ENCODE measurements around the gene CAMTA1. TPM values are rescaled to one million over a fixed set of nuclear protein-coding genes. Genes with fewer than 3 reads are reported as not detected.

CAMTA1 gene
- total RNA-seq, 1 donor from 2014 or later: 63.8 TPM

DNA sequence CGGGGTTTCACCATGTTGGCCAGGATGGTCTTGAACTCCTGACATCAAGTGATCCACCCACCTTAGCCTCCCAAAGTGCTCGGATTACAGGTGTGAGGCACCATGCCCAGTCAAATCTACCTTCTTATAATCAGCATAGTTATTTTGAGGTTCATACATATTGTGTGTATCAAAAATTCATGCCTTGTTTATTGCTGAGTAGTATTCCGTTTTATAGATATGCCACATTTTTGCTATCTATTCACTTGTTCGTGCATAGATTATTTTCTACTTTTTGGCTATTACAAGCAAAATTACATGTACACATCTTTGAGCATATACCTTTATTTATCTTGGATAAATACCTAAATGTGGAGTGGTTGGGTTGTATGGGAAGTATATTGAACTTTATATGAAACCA lies 344.9 kb downstream of the CAMTA1 start:
- no peaks in the 10 kb centered on the region for H3K9me3 Mint-ChIP-seq (ENCODE audit: low read depth)
- H3K4me1 Mint-ChIP-seq (ENCODE audit: low read depth): no peaks in the 10 kb centered on the region
- no peak for TF ChIP-seq CTCF (IDR thresholded peaks at IDR 0.05)
- H3K27me3 Mint-ChIP-seq (ENCODE audit: low read depth): no peaks in the 10 kb centered on the region
- no peak overlapping the region for H3K4me3 Mint-ChIP-seq (ENCODE audit: unreplicated experiment)
- no peaks in the 10 kb centered on the region for H3K36me3 Mint-ChIP-seq (ENCODE audit: low read depth)
- H3K27ac Mint-ChIP-seq (ENCODE audit: unreplicated experiment): no peak overlapping the region
- DNase-seq (ENCODE audit: low spot score): no peak

DNA sequence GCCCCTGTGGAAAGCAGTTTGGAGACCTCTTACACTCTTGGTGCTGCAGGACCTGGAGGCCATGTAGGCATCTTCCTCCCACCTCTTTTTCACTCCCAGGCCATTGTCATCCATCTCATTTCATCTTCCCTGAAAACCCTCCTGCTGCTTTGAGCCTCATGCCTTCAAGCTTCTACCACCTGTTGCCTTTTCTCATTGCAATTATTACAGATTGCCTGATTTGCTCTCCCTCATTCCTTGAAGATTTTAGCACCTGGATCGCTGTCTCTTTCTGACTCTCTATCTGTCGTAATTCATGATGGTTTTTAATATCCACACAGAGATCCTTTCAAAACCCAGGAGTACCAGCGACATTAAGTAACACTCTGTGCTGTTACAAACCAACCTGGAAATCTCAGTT lies 350.2 kb downstream of the CAMTA1 start:
- Mint-ChIP-seq H3K36me3 (ENCODE audit: low read depth) (no peaks in the 10 kb centered on the region), H3K4me1 (ENCODE audit: low read depth) (peaks cover 11% of the 10 kb centered on the region), H3K27me3 (ENCODE audit: low read depth) (no peaks in the 10 kb centered on the region), H3K4me3 (ENCODE audit: unreplicated experiment) (no peak overlapping the region), H3K27ac (ENCODE audit: unreplicated experiment) (no peak overlapping the region), H3K9me3 (ENCODE audit: low read depth) (no peaks in the 10 kb centered on the region)
- DNase-seq (ENCODE audit: low spot score): no peak
- no peak for TF ChIP-seq CTCF (IDR thresholded peaks at IDR 0.05)

- Mint-ChIP-seq H3K9me3 (ENCODE audit: low read depth) (no peaks in the 10 kb centered on the region), H3K4me3 (ENCODE audit: unreplicated experiment) (no peak overlapping the region), H3K4me1 (ENCODE audit: low read depth) (peaks cover 11% of the 10 kb centered on the region), H3K36me3 (ENCODE audit: low read depth) (no peaks in the 10 kb centered on the region), H3K27me3 (ENCODE audit: low read depth) (no peaks in the 10 kb centered on the region), H3K27ac (ENCODE audit: unreplicated experiment) (no peak overlapping the region)
- TF ChIP-seq CTCF (IDR thresholded peaks at IDR 0.05): no peak
- peak; percentile 22 for DNase-seq (ENCODE audit: low spot score)
Observed at GRCh38 chr1:7136166-7136953, 351.1 kb downstream of the CAMTA1 start.

GRCh38 chr1:7140251-7140650 lies 355.0 kb downstream of the CAMTA1 start:
- H3K27me3 Mint-ChIP-seq (ENCODE audit: low read depth): peaks cover 2% of the 10 kb centered on the region
- no peak for TF ChIP-seq CTCF (IDR thresholded peaks at IDR 0.05)
- no peak for DNase-seq (ENCODE audit: low spot score)
- H3K4me3 Mint-ChIP-seq (ENCODE audit: unreplicated experiment): no peak overlapping the region
- H3K4me1 Mint-ChIP-seq (ENCODE audit: low read depth): peaks cover 11% of the 10 kb centered on the region
- no peaks in the 10 kb centered on the region for H3K36me3 Mint-ChIP-seq (ENCODE audit: low read depth)
- H3K9me3 Mint-ChIP-seq (ENCODE audit: low read depth): no peaks in the 10 kb centered on the region
- no peak overlapping the region for H3K27ac Mint-ChIP-seq (ENCODE audit: unreplicated experiment)

DNA sequence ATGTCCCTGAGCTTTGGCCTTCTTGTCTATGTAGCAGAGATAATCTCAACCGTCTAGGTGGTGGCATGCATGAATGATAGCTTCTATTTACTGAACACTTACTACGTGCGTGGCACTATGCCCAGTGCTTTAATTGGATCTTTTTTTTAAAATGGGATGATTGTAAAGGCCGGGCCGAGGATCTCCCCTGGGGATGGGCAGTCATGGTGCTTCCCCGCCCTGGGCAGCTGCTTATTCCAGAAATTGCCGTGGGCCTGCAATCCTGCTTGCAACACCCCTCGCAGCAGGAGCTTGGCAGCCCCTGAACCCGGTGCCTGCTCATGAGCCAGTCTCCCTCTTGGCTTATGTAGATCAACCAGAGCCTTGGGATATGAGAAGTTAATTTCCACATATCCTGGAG lies 360.7 kb downstream of the CAMTA1 start:
- no peak overlapping the region for H3K4me3 Mint-ChIP-seq (ENCODE audit: unreplicated experiment)
- no peaks in the 10 kb centered on the region for H3K36me3 Mint-ChIP-seq (ENCODE audit: low read depth)
- DNase-seq (ENCODE audit: low spot score): no peak
- peaks cover 8% of the 10 kb centered on the region for H3K4me1 Mint-ChIP-seq (ENCODE audit: low read depth)
- no peaks in the 10 kb centered on the region for H3K9me3 Mint-ChIP-seq (ENCODE audit: low read depth)
- H3K27ac Mint-ChIP-seq (ENCODE audit: unreplicated experiment): no peak overlapping the region
- H3K27me3 Mint-ChIP-seq (ENCODE audit: low read depth): peaks cover 2% of the 10 kb centered on the region
- TF ChIP-seq CTCF (IDR thresholded peaks at IDR 0.05): no peak
